22Rv1 (cell line): Measurements from ENCODE around the gene PIGX.

Experiments
- ZFX ChIP-seq: fragments of 450-650 bp; IDR thresholded peaks from 2 replicates; pipeline ENCODE4 v1.6.1; 2017; ENCODE audit warnings: antibody characterized with exemption, borderline replicate concordance
- TF ChIP-seq, protein P1 (sequence below): fragments of 450-650 bp; IDR thresholded peaks from 2 replicates; pipeline ENCODE4 v1.5.1; 2017; ENCODE audit warnings: mild to moderate bottlenecking

DNA sequence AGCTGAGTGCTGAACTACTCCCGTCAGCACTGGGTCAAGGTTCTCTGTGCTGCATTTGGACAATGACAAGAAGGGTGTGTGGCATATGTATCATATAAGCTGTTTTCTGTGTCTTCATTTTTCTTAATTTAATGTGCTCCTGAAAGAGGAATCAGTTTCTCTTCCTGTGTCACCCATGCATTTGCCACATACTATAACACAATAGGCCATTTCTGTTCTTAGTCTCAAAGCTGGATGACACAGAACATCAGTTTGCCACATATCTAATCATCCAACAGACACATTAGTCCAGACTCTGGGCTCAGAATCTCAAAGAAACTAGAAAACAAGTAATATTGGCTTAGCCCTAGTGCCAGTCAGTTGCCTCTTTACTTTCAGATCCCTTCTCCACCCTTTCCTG is 34.2 kb upstream of the PIGX start:
- TF ChIP-seq, protein P1, sequence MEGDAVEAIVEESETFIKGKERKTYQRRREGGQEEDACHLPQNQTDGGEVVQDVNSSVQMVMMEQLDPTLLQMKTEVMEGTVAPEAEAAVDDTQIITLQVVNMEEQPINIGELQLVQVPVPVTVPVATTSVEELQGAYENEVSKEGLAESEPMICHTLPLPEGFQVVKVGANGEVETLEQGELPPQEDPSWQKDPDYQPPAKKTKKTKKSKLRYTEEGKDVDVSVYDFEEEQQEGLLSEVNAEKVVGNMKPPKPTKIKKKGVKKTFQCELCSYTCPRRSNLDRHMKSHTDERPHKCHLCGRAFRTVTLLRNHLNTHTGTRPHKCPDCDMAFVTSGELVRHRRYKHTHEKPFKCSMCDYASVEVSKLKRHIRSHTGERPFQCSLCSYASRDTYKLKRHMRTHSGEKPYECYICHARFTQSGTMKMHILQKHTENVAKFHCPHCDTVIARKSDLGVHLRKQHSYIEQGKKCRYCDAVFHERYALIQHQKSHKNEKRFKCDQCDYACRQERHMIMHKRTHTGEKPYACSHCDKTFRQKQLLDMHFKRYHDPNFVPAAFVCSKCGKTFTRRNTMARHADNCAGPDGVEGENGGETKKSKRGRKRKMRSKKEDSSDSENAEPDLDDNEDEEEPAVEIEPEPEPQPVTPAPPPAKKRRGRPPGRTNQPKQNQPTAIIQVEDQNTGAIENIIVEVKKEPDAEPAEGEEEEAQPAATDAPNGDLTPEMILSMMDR: no peak
- TF ChIP-seq ZFX: no peak
